Frontal cortex (tissue), 4 donors: Measurements from ENCODE around the gene SEBOX. TPM values are rescaled to one million over a fixed set of nuclear protein-coding genes. Genes with fewer than 3 reads are reported as not detected.
A peak's percentile ranks its signal among the peaks of the same experiment; 100 is the strongest.

Source experiments
- DNase-seq, 2 donors: peaks; one replicate each; pipeline ENCODE4 v3.0.0; 2012; ENCODE audit warnings: low spot score in 2 of 2
- FAIRE-seq: peaks from 2 replicates; lab custom pipeline; 2012; peaks lifted over from hg19 to GRCh38; lab: Jason Lieb, UNC
- total RNA-seq: library from RNA; depleted of rRNA; stranded (reverse); fragments of >200 nt; gene quantifications from one replicate; pipeline ENCODE4 v1.2.3, GENCODE V29; 2014
- donor health status: control.
- donor health status: control.
- donor health status: control.

Gene SEBOX
- total RNA-seq, 1 donor from 2014 or later, result not detected

- DNase-seq, result no peak
- no peak for FAIRE-seq
These were observed 5.2 kb upstream of the SEBOX start, which contains the start of gene VTN for GRCh38 chr17:28370035-28370743. Gene VTN (minus strand): TSS chr17:28370307. CDS start chr17:28370203, 104 bp downstream.

- DNase-seq, result no peak
- FAIRE-seq, result no peak
These were observed 4.7 kb upstream of the SEBOX start for GRCh38 chr17:28369684-28370034.

GRCh38 chr17:28368915-28369683 lies 4.1 kb upstream of the SEBOX start:
- FAIRE-seq, result no peak
- no peak for DNase-seq

GRCh38 chr17:28368306-28368831 lies 3.4 kb upstream of the SEBOX start:
- DNase-seq, result no peak
- no peak for FAIRE-seq

GRCh38 chr17:28367641-28368305 lies 2.8 kb upstream of the SEBOX start:
- no peak for FAIRE-seq
- no peak for DNase-seq

- DNase-seq, result no peak
These were observed 1.6 kb upstream of the SEBOX start for GRCh38 chr17:28366605-28367004.

GRCh38 chr17:28365487-28365886 lies 488 bp upstream of the SEBOX start:
- DNase-seq, result no peak
- FAIRE-seq, result no peak

More at GRCh38 chr17:28366605-28367004, 1.6 kb upstream of the SEBOX start:
- FAIRE-seq, result no peak

- FAIRE-seq, result no peak
These were observed 986 bp downstream of the SEBOX start for GRCh38 chr17:28363776-28364650.

GRCh38 chr17:28363186-28363585 lies 1.8 kb downstream of the SEBOX start:
- DNase-seq (no peak), FAIRE-seq (no peak)

More at GRCh38 chr17:28363776-28364650, 986 bp downstream of the SEBOX start:
- no peak for DNase-seq

GRCh38 chr17:28357901-28358197 lies 7.2 kb downstream of the SEBOX start:
- FAIRE-seq, result no peak
- no peak for DNase-seq

GRCh38 chr17:28357061-28357900 lies 7.7 kb downstream of the SEBOX start, which contains the start of gene POLDIP2:
Gene POLDIP2 (minus strand): TSS chr17:28357527. CDS start chr17:28357448, 79 bp downstream.
- FAIRE-seq, result no peak
- DNase-seq, result peak; percentile 98

GRCh38 chr17:28350271-28350670 lies 14.7 kb downstream of the SEBOX start:
- FAIRE-seq (no peak), DNase-seq (no peak)

- FAIRE-seq (no peak), DNase-seq (no peak)
These were observed 16.0 kb downstream of the SEBOX start for GRCh38 chr17:28348979-28349378.

- DNase-seq, result no peak
- FAIRE-seq, result no peak
These were observed 17.6 kb downstream of the SEBOX start for GRCh38 chr17:28347261-28347891.

- DNase-seq (no peak), FAIRE-seq (no peak)
These were observed 18.2 kb downstream of the SEBOX start for GRCh38 chr17:28346746-28347246.

- FAIRE-seq, result no peak
- no peak for DNase-seq
These were observed 18.8 kb downstream of the SEBOX start for GRCh38 chr17:28346199-28346580.

GRCh38 chr17:28345419-28346198 lies 19.4 kb downstream of the SEBOX start:
- DNase-seq (no peak), FAIRE-seq (no peak)
